PC-9 (cell line): ENCODE data around the gene SLC25A47. TPM values are rescaled to one million over a fixed set of nuclear protein-coding genes. Genes with fewer than 3 reads are reported as not detected.

Experiments used
- BruUV-seq: library from RNA; stranded (reverse); fragments of 400-500 nt; replicated peaks from 2 replicates; lab custom pipeline; 2021; lab: Mats Ljungman, UMichigan
- CTCF ChIA-PET: fragments of 300-600 bp; sonication (Branson Sonifier 250); formaldehyde crosslinking; loops from one replicate; lab custom pipeline; 2022; ENCODE audit warnings: antibody characterized with exemption; lab: Charles Lee
- POLR2A ChIA-PET: fragments of 300-600 bp; sonication (Branson Sonifier 250); formaldehyde crosslinking; loops from one replicate; lab custom pipeline; 2022; ENCODE audit warnings: antibody characterized with exemption; ENCODE audit not compliant: unreplicated experiment; lab: Charles Lee
- DNase-seq, 2 experiments: peaks; one replicate each; pipeline versions ENCODE4 v3.0.0 to v3.0.0-alpha.2; 2015 to 2022; ENCODE audit warnings: mixed read lengths in 1 of 2
- H2AFZ ChIP-seq: fragments of 200-600 bp; sonication (generic); 2 replicates; pipeline ENCODE4 v1.8.1; 2017; ENCODE audit warnings: antibody characterized with exemption
- H3F3A ChIP-seq: fragments of 200-600 bp; sonication (generic); 2 replicates; pipeline ENCODE4 v1.8.1; 2017; ENCODE audit warnings: antibody characterized with exemption, mild to moderate bottlenecking, low read depth; ENCODE audit not compliant: insufficient read depth
- H3K27ac ChIP-seq: fragments of 200-600 bp; sonication (generic); 2 replicates; pipeline ENCODE4 v1.6.1; 2016; ENCODE audit warnings: mixed run types
- H3K27me3 ChIP-seq: fragments of 200-600 bp; sonication (generic); 2 replicates; pipeline ENCODE4 v1.6.1; 2016; ENCODE audit warnings: low read depth, mixed run types; ENCODE audit not compliant: insufficient read depth
- H3K36me3 ChIP-seq: fragments of 200-600 bp; sonication (generic); 2 replicates; pipeline ENCODE4 v1.6.1; 2016; ENCODE audit warnings: low read depth, mixed run types
- H3K4me1 ChIP-seq: fragments of 200-600 bp; sonication (generic); replicated peaks from 2 replicates; pipeline ENCODE4 v1.6.1; 2016; ENCODE audit warnings: mixed run types; ENCODE audit not compliant: insufficient read depth
- H3K4me2 ChIP-seq: fragments of 200-600 bp; sonication (generic); 2 replicates; pipeline ENCODE4 v1.6.1; 2017; ENCODE audit warnings: mixed run types
- H3K4me3 ChIP-seq: fragments of 200-600 bp; sonication (generic); 2 replicates; pipeline ENCODE4 v1.6.1; 2016; ENCODE audit warnings: mixed run types
- H3K79me2 ChIP-seq: fragments of 200-600 bp; sonication (generic); 2 replicates; pipeline ENCODE4 v1.6.1; 2017; ENCODE audit warnings: low read depth, mixed run types
- H3K9me2 ChIP-seq: fragments of 200-600 bp; sonication (generic); 2 replicates; pipeline ENCODE4 v1.8.1; 2017; ENCODE audit warnings: mild to moderate bottlenecking; ENCODE audit not compliant: insufficient read depth
- H3K9me3 ChIP-seq: fragments of 200-600 bp; sonication (generic); 2 replicates; pipeline ENCODE4 v1.8.1; 2016; ENCODE audit warnings: low read depth; ENCODE audit not compliant: insufficient read depth
- H4K20me1 ChIP-seq: fragments of 200-600 bp; sonication (generic); 2 replicates; pipeline ENCODE4 v1.8.1; 2017; ENCODE audit not compliant: insufficient read depth
- EZH2 ChIP-seq: fragments of 200-600 bp; sonication (generic); IDR thresholded peaks from 2 replicates; pipeline ENCODE4 v1.8.0; 2017; ENCODE audit warnings: antibody characterized with exemption, low read depth
- intact Hi-C: fragments of 100-400 bp; cut with micrococcal nuclease; formaldehyde crosslinking; loops from one replicate; pipeline ENCODE4 v1.10.0; 2022; ENCODE audit not compliant: unreplicated experiment
- total RNA-seq: library from RNA; stranded (reverse); gene quantifications from 2 replicates; pipeline ENCODE4 v1.2.3, GENCODE V29; 2021
- TF ChIP-seq, protein P1 (sequence below): fragments of 200-600 bp; sonication (generic); conservative IDR thresholded peaks from 2 replicates; pipeline ENCODE4 v1.6.1; 2017; ENCODE audit warnings: mixed run types, antibody characterized with exemption, mild to moderate bottlenecking, moderate library complexity

The SLC25A47 gene
- total RNA-seq, 1 experiment from 2014 or later, result not detected

GRCh38 chr14:100278702-100279101, 44.4 kb upstream of the SLC25A47 start:
- DNase-seq, result no peak
- H3K9me3 ChIP-seq, result no peaks in the 10 kb centered on the region
- peaks cover 66% of the 10 kb centered on the region for H4K20me1 ChIP-seq
- intact Hi-C loops, result no loop called here
- no peak for TF ChIP-seq EZH2
- TF ChIP-seq, protein P1, sequence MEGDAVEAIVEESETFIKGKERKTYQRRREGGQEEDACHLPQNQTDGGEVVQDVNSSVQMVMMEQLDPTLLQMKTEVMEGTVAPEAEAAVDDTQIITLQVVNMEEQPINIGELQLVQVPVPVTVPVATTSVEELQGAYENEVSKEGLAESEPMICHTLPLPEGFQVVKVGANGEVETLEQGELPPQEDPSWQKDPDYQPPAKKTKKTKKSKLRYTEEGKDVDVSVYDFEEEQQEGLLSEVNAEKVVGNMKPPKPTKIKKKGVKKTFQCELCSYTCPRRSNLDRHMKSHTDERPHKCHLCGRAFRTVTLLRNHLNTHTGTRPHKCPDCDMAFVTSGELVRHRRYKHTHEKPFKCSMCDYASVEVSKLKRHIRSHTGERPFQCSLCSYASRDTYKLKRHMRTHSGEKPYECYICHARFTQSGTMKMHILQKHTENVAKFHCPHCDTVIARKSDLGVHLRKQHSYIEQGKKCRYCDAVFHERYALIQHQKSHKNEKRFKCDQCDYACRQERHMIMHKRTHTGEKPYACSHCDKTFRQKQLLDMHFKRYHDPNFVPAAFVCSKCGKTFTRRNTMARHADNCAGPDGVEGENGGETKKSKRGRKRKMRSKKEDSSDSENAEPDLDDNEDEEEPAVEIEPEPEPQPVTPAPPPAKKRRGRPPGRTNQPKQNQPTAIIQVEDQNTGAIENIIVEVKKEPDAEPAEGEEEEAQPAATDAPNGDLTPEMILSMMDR, result no peak
- ChIA-PET POLR2A (no interaction called here), CTCF (no interaction called here)
- H3K79me2 ChIP-seq, result peaks cover 62% of the 10 kb centered on the region
- BruUV-seq, result no TSS peak
- H2AFZ ChIP-seq, result no peak overlapping the region
- H3K36me3 ChIP-seq, result no peaks in the 10 kb centered on the region
- H3K4me2 ChIP-seq, result no peak overlapping the region
- H3K4me1 ChIP-seq, result no peaks in the 10 kb centered on the region
- no peaks in the 10 kb centered on the region for H3K9me2 ChIP-seq
- H3F3A ChIP-seq, result peaks cover 6% of the 10 kb centered on the region; the same call in 1 of the 2 replicates
- H3K4me3 ChIP-seq, result no peak overlapping the region
- H3K27me3 ChIP-seq, result no peaks in the 10 kb centered on the region
- H3K27ac ChIP-seq, result no peak overlapping the region

DNA sequence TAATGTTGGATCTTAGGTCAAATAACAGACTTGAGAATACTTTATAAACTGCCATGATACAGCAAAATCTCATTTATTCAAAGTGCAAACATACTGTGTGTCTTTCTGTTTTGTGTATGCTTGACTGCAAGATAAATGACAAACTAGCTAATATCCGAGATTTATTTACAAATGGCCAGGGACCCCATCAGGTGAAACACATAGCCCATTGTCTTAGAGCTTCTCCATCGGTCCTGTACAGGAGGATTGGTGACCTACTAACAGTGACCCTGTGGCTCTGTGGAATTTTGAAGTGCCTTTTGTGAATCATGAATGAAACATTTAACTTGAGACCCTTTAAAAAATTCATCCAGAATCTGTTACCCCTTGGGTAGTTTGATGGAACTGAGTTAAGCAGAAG, 44.0 kb upstream of the SLC25A47 start:
- no TSS peak for BruUV-seq

DNA sequence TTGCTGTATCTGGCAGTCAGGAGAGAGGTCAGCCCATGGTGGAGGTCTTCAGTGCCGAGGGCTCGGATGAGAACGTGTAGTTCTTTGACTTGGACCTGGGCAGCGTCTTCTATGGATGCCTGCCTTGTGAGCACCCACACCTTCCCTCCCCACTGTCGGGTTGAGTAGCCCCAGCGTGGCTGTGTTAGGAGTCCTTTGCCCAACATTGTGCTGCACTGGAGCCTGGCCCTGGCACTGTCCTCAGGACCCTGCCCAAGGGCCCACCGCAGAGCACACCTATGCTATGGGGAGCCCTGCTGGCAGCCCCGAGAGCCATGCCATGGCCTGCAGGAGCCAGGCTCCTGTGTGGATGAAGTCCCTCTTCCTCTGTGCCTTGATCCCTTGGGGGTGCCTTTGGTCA, 43.6 kb upstream of the SLC25A47 start:
- H3K4me3 ChIP-seq, result no peak overlapping the region
- peaks cover 6% of the 10 kb centered on the region; the same call in 1 of the 2 replicates for H3F3A ChIP-seq
- DNase-seq, result no peak
- no peaks in the 10 kb centered on the region for H3K9me2 ChIP-seq
- CTCF ChIA-PET, result no interaction called here
- H2AFZ ChIP-seq, result no peak overlapping the region
- peaks cover 53% of the 10 kb centered on the region for H3K79me2 ChIP-seq
- H3K9me3 ChIP-seq, result no peaks in the 10 kb centered on the region
- no peaks in the 10 kb centered on the region for H3K4me1 ChIP-seq
- no peak overlapping the region for H3K4me2 ChIP-seq
- H4K20me1 ChIP-seq, result peaks cover 57% of the 10 kb centered on the region
- POLR2A ChIA-PET, result no interaction called here
- intact Hi-C loops, result no loop called here
- no TSS peak for BruUV-seq
- H3K27me3 ChIP-seq, result no peaks in the 10 kb centered on the region
- TF ChIP-seq, protein P1, result no peak
- no peak for TF ChIP-seq EZH2
- H3K27ac ChIP-seq, result no peak overlapping the region
- no peaks in the 10 kb centered on the region for H3K36me3 ChIP-seq

More for the DNA sequence above, 44.0 kb upstream of the SLC25A47 start:
- Histone ChIP-seq H3K4me2 (no peak overlapping the region), H3K27me3 (no peaks in the 10 kb centered on the region), H3K36me3 (no peaks in the 10 kb centered on the region), H3K9me2 (no peaks in the 10 kb centered on the region), H3K4me1 (no peaks in the 10 kb centered on the region), H3K27ac (no peak overlapping the region), H3K4me3 (no peak overlapping the region), H3K9me3 (no peaks in the 10 kb centered on the region), H2AFZ (no peak overlapping the region), H4K20me1 (peaks cover 62% of the 10 kb centered on the region), H3K79me2 (peaks cover 57% of the 10 kb centered on the region), H3F3A (peaks cover 6% of the 10 kb centered on the region; the same call in 1 of the 2 replicates)
- ChIA-PET CTCF (no interaction called here), POLR2A (no interaction called here)
- intact Hi-C loops, result no loop called here
- TF ChIP-seq EZH2, result no peak
- TF ChIP-seq, protein P1, result no peak
- DNase-seq, result no peak
